Ramos (cell line): ENCODE measurements around the gene IGFN1.

Experiments
- in situ Hi-C: fragments of 300-500 bp; cut with MboI; formaldehyde crosslinking; loops from one replicate; pipeline ENCODE4 v1.14.3; 2022; ENCODE audit warnings: low sequenced_read_pairs; ENCODE audit not compliant: unreplicated experiment

Gene IGFN1

DNA sequence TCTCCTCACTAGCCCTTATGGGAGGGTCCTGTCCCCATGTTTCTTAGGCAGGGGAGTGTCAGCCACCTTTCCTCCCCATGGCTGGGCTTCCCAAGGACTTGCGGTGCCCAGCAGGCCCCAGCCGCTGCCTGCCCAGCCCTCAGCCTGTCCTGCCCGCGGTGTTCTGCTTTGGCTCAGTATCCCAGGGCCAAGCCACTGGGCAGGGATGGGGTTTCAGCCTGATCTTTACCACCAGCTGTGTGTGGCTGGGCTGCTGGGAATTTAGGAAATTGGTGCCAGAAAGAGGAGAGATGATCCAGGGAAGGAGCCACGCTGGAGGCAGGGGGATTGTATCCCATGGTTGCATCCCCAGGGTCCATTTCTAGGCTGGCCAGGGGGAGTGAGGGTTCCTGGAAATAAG lies 6.9 kb upstream of the IGFN1 start:
- in situ Hi-C loops, result no loop called here

DNA sequence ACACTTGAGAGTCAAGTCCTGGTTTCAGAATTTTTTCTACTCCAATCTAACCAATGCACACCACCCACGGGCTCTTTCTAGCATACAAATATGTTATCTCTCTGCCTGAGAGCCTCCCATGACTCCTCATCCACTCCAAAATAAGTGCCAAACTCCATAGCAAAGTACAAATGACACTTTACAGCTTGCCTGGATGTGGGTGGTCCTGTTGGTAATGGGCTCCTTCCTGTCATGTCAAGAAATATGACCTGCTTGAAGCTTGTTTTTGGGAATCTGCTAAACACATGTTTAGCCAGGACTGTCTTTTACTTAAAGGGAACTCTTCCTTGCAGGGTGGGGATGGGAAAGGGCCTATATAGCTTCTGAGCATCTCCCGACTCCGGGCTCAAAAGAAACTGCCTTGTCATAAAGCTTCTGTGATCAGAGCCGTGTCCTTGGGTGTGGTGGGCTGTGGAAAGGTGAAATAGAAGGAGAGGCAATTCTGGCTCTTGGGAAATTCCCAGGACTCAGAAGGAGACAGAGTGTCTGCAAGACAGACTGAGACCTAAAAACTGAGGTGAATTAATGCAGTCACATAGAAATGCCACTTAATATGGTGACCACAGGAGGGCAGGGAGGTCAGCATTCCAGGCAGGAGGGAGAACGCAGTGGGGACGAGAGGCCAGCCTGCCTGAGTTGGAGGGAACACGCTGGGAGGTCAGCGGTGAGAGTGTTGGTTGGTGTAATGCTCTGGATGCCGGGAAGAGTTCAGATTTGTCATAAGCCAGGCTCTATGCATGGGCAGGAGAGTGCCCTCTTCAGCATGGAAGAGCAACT lies 6.1 kb upstream of the IGFN1 start:
- in situ Hi-C loops, result no loop called here

DNA sequence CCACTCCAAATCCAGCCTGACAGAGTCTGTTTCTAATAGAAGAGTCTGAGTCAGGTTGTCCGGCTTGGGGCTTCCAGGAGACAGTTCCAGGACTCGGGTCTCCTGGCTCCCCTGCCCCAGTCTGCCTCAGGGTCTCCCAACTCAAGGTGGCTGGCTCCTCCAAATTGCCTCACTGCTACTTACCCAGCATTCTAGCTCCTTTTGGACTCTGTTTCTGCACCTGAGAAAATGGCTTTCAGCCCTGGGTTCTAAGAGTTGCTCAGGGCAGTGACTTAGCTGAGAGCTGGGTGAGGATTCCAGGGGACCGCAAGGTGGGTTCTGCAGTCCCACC lies 5.5 kb upstream of the IGFN1 start:
- in situ Hi-C loops, result no loop called here

DNA sequence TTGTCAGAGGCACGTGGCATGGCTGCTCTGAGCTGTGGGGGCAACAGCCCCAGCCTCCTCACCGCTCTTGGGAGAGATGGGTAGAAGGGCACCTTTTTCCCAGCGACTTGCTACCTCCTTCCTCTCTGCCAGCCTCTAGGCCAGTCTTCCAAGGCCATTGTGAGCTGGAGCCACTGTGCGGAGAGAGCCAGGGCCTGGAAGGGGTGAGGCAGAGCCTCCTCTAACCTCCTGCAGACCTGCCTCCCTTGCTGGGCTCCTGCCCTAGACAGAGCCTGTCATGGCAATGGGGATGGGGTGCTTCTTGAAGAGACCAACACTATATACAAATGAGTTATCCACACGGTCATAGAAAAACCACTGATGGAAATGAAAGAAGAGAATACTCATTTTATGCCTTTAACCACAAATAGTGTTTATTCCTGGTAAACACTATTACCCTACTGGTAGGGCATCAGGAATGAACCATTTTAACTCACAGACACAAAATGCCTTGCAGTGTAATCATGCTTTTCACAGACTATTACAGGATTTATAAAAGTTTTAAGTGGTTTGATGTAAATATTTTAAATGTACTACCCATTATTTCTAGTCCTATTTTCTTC lies 5.0 kb upstream of the IGFN1 start:
- in situ Hi-C loops, result no loop called here

DNA sequence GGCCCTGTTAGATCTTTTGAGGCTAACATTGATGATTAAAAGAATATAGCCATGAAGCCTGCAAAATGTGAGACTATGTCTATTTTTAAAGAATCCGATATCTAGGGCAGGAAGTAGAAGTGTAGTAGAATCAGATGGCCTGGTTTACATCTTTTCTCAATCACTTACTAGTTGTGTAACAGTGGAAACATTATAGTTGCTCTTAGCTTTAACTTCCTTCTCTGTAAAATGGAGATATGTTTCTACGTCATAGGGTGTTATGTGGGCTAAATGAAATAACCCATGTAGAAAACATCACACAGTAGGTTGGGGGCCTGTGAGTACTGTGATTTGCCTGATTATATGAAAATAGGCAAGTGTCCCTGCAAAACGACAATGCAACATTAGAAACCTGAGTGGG lies 4.4 kb upstream of the IGFN1 start:
- in situ Hi-C loops, result no loop called here

DNA sequence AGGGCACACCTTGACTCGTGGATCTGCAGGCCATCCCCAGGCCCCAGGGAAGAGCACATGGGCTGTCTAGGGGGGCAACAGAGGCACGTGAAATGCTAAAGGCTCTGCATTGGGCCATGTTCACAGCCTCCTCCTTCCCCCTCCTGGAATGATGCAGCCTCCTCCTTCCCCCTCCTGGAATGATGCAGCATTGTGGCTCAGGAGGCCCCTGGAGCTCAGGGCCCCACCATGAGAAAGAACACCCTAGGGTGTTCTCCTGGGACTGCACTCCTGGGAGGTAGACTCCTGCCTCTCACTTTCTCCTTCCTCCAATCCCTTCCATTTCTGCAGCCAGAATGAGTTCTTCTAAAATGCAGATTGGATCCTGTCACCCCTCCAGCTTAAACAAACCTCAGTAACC lies 1.5 kb upstream of the IGFN1 start:
- in situ Hi-C loops, result no loop called here

DNA sequence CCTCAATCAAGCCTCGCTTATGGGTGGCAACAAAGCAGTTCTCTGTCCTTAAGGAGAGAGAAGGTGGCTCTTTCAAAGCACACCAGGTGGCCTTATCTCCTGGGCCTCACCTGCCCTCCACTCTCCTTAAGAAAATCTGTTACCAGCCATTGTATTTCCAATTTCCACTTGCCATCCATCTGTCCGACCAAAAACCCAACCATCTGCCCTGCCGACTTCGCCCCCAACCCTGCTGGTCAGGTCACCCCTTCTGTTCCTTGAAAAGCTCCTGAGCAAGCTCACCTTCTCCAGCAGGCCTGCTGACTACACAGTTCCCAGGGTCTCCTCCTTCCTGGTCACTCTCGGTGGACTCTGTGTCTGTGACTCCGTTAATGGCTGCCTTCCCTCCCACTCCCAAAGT lies 619 bp upstream of the IGFN1 start:
- in situ Hi-C loops, result no loop called here

DNA sequence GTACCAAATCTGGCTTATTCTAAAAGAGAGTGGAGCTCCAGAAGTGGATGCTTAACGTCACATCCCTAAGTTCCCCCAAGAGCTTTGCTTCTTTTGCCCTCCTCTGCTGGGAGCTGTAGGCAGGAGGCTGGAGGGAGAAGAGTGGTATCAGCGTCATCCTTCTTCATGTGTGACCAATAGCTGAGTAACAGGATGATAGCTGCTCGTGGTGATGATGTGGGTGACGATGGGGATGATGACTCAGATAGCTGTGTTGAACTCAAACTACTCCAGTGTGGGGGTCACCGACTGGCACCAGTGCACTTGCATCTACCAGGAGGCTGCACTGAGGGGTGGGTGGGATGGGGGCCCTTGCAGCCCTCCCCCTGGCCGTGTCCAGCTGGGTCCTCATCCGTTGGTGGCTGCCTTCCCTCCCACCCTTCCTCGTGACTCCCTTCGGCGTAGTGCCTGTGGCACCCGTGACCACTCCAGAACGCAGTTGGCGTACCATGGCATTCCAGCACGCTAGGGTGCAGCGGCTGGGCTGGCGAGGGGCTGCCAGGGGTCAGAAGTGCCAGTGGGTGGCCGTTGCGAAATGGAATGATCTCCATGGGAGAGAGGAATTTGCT lies 1.1 kb downstream of the IGFN1 start:
- in situ Hi-C loops, result no loop called here

DNA sequence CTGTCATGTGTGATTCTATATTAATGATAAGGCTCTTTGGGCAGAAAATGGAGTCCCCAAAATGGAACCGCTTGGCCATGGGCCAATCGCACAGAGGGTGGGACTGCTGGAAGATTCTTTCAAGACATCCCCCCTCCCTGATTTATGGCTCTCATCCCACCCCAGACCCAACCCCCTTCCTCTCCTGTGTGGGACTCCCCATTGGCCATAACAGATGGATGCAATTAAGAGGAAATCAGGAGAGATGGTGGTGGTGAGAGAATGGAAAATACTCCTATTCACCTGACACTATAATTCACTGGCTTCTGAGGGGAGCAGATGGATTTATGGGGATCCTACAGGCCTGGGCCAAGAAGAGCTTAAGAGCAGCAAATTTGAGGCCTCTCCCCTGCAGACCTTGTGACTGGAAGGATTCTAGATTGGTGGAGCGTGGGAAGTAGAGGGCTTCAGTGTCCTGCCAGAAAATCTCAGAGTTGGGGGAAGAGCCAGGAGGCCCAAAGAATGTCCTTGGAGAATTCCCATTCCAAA lies 1.7 kb downstream of the IGFN1 start:
- in situ Hi-C loops, result no loop called here

DNA sequence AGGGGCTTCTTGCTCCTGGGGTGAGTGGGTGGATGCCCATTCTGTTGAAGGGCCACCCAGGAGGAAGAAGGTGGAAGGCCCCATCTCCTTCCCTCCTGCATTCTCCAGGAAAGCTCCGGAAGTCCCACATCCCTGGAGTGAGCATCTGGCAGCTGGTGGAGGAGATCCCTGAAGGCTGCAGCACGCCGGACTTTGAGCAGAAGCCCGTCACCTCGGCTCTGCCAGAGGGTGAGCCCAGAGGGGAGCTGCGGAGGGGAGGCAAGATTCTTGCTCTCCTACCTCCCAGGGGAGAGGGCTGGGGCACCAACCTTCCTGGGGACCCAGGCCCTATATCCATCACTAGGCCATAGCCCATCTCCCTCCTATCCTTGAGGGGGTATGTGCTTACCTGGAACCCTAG lies 3.4 kb downstream of the IGFN1 start:
- in situ Hi-C loops, result no loop called here

DNA sequence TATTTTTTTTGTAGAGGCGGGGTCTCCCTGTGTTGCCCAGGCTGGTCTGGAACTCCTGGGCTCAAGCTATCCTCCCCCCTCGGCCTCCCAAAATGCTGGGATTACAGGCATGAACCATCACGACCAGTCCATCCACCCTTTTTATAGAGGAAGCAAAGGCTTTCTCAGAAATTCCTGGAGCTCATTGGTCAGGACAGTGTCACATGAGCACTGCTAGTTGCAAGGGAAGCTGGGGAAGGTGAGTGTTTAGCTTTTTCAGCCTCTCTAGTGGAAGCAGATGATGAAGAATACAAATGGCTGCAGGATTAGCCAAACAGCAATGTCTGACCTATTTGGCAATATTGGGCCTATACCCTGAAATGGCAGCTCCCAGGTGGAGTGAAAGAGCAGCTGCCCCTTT lies 8.0 kb downstream of the IGFN1 start:
- in situ Hi-C loops, result no loop called here

DNA sequence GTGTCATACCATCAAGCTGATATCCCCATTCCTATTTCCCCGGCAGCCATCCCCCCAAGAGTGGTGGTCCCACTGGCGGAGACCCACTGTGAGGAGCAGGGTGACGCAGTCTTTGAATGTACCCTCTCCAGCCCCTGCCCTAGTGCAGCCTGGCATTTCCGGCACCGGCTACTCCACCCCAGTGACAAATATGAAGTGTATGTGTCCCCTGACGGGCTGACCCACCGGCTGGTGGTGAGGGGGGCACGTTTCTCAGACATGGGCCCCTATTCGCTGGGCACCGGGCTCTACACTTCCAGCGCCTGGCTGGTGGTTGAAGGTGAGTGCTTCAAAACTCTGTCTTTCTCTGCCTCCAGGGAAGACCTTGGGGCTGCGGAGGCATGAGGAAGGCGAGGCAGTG lies 14.4 kb downstream of the IGFN1 start:
- in situ Hi-C loops, result no loop called here

DNA sequence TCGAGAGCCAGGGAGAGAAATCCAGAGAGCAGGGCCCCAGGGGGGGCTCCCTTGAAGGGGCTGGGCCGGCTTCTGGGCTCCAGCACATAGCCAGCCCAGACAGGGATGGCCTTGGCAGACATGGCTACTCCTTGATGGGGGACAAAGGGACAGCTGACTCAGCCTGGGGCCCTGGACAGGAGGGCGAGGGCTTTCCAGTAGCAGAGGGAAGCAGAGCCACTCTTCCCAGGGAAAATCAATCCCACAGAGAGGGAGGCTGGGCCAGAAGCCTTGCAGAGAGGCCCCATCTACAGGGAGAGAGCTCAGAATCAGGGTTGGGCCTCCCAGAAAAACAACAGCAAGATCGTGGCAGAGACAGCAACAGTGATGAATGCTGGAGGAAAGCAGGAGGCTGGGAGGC lies 15.6 kb downstream of the IGFN1 start:
- in situ Hi-C loops, result no loop called here

DNA sequence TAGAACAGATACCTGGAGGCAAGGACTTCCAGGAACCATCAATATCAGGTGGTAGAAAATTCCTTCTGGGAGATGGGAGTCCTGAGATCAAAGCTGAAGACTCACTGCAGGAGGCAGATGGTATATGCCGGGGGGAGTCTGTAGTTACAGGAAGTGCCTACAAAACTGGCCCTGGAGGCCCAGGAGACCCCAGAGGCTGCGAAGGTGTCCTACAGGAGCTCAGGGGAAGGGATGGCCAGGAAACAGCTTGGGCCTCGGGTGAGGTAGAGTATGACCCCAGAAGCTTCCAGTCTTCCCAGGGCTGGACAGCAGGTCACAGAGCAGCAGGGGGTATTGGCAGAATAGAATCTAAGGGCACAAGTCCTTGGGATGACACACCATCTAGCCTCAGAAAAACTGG lies 16.4 kb downstream of the IGFN1 start:
- in situ Hi-C loops, result no loop called here

DNA sequence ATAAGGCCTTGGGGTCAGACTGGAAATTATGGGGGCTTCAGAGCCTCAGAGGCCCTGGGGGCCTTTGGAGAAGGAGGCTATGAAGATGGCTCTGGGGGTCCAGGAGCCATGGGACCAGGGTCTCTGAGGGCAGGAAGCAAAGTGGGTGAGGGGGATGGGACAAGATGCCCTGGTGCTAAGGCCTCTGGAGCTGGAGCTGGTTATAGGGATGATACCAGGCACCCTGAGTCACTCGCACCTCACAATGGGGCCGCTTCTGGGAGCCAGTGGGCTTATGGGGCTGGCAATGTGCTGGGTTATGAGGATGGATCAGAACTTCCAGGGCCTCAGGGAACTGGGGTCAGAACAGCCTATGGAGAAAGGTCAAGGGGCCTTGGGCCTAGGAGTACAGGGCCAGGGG lies 17.6 kb downstream of the IGFN1 start:
- in situ Hi-C loops, result no loop called here

DNA sequence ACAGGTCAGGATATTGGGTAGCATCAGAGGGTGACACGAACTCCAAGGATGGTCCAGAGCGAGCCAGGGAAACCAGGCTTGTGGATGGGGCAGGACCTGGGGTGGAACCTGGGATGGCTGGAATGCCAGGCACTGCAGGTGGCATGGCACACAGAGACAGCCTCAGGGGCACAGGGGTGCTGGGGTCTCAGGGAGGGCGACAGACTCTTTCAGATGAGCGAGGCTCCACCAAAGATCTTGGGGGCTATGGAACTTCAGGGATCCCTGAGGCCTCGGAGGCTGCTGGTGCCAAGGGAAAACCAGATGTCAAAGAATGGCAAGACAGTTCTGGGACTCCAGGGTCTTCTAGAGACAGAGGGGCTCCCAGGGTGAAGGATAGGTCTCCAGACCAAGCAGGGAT lies 21.4 kb downstream of the IGFN1 start:
- in situ Hi-C loops, result no loop called here

DNA sequence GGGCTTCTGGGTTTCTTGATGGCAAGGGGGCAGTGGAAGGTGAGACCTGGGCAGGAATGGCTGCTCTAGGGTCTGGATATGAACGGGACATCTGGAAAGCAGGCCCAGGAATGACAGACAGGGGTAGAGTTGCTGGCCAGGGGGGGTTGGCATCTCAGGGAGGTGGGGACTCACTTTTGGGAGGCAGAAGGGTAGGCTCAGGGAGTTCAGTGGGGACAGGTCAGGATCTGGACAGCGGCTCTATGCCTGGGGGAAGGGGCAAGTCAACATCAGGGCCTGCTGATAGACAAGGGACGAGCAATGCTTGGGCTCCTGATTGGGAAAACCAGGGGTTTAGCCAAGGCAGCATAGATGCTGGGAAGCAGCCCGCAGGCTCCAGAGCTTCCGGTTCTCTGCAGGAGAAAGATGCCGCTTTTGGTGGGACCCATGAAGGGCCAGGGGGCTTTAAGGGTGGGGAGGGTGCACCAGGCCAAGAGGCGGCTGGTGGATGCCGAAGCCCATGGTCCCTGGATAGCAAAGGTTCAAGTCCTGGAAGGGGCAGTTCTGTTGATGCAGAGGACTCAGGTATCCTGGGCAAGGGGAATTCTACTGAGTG lies 21.9 kb downstream of the IGFN1 start:
- in situ Hi-C loops, result no loop called here

DNA sequence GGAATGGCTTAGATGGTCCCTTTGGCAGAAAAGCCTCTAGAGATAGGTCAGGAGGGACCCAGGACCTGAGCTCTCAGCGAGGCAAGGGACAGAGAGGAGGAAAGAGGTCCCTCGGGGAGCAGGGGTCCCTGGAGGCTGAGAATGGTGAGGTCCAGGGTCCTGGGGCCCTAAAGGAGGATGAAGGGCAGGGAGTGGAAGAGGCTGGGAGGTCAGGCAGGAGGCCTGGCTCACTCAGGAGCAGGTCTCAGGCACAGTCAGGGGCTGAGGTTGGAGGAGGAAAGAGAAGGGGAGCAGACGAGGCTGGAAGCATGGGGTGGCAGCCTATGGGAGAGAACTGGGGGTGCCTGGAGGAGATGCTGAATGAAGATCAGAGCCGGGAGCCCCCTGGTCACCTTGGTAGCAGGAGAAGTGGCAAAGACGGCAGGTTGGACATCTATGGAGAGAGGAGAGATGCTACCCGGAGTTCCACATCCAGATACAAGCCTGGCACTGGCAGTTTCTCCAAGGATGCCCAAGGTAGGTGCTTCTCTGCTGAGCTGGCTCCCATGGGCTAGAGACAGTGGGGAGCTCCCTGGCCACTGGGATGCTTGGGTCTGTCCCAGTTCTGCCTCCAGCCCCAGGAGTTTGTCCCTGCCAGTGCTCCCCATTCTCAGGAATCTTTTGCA lies 22.6 kb downstream of the IGFN1 start:
- in situ Hi-C loops, result no loop called here

DNA sequence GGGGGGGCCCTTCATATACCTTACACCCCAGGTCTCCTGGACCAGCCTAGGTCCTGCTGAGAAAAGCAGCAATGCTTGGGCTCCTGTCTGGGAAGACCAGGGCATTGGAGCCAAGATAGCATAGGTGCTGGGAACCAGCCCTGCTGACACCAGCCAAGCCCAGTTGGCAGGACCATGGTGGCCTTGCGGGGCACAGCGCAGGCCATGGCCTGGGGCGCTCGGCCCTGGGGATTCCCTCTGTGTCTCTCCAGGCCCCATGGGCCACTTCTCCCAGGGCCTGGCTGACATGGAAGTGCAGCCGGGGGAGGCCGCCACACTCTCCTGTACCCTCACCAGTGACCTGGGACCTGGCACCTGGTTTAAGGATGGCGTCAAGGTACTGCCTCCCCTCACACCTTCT lies 23.3 kb downstream of the IGFN1 start:
- in situ Hi-C loops, result no loop called here

DNA sequence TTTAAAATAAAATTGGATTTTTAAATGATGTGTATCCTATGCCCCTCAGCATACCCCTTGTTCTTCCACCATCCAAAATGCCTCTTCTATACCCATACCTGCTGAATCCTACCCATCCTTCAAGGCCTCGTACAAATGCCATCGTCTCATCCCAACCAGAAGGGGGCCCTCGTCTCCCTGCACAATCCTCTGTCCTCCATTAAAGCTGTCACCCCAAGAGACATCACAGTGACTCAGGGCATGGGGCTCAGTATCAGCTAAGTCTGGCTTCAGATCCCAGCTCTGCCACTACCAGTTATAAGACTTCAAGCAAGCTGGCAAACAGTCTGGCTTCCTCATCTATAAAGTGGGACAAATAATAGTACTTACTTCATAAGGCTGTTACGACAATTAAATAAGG lies 23.8 kb downstream of the IGFN1 start:
- in situ Hi-C loops, result no loop called here

DNA sequence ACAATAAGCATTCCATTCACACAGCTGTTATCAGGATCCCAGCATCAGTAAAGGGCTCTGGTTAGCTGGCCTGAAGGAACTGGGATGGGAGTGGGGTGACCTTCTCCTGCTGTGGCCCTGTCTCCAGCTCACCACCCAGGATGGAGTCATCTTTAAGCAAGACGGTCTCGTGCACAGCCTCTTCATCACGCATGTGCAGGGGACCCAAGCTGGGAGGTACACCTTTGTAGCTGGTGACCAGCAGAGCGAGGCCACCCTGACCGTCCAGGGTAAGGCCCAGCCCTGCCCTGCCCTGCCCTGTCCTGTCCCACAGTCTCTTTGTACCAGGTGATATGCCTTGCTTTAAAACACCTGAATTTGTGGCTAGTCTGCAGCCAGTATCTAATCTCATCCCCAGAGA lies 24.3 kb downstream of the IGFN1 start:
- in situ Hi-C loops, result no loop called here
